ENCODE data around the gene COL8A2.

Gene COL8A2

DNA sequence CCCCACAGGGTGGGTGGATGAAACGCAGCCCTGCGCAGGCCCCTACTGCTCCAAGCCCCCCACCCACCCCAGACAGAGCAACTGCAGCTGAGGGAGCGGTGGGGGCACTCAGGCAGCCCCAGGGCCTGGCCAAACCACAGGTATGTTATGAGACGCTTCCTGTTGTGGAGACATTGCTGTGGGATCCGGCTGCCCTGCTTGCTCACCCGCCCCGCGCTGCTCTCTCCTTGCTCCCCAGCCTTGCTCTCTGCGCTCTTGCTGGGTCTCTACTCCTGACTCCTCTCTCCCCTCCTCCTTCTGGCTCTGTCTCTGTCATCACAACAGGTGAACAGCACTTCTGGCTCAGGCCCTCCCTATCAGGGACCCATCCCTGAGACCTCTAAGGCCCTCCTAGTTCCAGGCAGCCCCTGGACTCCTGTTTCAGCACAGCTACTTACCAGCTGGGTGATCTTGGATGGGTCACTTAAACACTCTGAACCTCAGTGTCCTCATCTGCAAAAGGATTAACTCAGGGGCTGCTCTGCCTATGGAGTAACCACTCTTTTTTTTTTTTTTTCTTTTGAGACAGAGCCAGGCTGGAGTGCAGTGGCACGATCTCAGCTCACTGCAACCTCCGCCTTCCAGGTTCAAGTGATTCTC lies 15.9 kb downstream of the COL8A2 start:
- DNase-seq: peak; percentile 57

DNA sequence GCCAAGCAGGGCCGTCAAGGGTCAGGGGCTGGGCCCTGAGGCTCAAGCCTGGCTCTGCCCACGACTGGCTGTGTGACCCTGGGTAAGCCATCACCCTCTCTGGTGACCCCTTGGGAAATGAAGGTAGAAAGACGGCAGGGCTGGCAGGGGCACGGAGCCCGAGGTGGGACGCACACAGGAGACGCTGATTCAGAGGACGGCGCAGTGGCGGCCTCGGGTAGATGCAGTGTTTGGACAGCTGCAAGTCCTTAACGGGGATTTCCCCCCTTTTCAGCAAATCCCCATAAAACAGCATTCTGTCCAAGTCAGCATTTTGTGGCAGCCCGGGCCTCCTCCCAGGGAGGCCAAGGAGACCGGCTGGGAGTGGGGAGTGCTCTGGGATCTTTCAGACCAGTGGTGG lies 16.7 kb downstream of the COL8A2 start:
- no peak for DNase-seq

DNA sequence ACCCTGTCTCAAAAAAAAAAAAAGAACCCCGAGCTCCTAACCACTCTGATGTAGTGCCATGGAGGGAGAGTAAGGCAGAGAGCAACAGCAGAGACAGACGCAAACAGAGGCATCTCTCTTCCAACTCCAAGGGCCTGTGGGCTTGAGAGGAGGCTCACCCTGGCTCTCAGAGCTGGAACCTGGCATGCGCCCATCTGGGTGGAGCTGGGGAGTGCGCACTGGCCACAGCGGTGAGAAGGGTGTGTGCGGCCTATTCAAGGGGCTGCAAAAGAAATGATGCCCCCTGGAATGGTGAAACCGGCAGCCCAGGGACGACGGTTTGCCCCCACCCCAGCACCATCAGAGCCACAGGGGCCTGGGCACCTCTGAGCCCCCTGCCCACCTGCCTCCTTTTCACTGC lies 17.6 kb downstream of the COL8A2 start:
- no peak for DNase-seq

DNA sequence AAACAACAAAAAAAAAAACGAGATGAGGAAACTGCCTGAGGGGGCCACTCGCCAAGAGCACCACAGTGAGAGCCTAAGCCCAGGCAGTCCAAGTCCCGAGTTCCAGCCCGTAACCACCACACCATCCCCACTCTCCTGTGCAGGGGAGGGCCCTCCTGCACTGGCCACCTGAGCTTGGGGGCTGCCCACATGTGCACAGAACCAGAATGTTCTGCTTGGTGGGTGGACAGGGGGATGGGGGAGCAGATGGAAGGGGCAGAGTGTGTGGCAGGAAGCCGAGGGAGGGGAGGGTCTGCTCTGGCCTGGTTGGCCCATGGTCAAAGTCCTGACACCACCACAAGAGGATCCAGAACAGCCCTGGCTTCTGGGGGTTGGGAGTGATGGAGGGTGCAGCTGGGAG lies 18.8 kb downstream of the COL8A2 start:
- no peak for DNase-seq

DNA sequence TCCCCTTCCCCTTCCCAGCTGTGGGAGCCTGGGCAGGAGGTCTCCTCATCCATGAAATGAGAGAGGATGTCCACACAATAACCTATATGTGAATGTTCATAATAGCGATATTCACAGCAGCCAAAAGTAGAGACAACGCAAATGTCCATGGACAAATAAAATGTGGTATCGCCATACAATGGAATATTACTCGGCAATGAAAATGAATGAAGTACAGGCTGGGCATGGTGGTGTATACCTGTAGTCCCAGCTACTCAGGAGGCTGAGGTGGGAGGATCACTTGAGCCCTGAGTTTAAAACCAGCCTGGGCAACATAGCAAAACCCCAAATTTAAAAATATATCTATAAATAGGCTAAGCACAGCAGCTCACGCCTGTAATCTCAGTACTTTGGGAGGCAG lies 23.5 kb downstream of the COL8A2 start:
- no peak for DNase-seq

DNA sequence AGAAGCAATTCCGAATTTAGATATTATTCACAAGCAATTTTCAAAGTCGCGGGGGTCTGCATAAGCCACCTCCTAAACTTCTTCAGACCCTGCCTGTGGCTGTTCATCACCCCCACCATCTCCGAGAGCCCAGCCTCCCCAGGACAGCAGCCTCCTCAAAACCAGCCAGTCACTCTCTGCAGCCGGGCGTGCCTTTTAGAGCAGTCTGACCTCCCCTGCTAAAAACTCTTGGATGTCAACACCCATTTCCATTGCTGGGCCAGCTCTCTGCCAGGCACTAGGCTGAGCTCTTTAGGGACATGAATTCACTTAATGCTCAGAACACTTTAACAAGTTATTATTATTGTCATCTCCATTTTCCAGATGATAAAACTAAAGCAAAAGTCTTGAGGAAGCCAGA lies 24.6 kb downstream of the COL8A2 start:
- DNase-seq: no peak

DNA sequence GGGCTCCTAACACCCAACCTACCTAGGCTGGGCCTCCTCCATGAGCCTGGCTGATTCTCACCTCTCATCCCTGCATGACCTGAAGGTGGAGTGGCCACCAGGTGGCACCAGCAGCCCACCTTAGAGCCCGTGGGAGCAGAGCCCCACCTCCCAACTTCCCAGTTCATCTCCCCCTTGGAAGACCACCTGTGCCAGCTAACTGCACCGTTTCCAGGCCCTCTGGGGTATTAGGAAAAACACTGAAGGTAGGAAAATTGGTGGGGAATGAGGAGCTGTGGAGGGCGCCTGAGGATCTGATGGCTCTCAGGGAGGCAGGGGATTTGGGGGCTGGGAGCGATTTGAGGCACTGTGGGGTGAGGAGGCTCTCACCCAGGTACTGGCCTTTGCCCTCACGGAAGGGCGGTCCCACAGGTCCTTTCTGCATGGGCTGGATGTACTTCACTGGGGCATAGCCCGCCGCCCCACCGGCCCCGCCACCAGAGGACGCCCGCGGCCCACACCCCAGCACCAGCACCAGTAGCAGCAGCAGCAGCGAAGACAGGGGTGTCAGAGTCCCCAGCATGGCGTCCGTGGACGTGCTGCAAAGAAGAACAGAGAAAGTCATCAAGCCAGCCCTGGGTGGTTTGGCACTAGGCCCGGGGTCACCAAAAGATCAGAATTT lies 25.2 kb downstream of the COL8A2 start:
- DNase-seq: peak; percentile 83

DNA sequence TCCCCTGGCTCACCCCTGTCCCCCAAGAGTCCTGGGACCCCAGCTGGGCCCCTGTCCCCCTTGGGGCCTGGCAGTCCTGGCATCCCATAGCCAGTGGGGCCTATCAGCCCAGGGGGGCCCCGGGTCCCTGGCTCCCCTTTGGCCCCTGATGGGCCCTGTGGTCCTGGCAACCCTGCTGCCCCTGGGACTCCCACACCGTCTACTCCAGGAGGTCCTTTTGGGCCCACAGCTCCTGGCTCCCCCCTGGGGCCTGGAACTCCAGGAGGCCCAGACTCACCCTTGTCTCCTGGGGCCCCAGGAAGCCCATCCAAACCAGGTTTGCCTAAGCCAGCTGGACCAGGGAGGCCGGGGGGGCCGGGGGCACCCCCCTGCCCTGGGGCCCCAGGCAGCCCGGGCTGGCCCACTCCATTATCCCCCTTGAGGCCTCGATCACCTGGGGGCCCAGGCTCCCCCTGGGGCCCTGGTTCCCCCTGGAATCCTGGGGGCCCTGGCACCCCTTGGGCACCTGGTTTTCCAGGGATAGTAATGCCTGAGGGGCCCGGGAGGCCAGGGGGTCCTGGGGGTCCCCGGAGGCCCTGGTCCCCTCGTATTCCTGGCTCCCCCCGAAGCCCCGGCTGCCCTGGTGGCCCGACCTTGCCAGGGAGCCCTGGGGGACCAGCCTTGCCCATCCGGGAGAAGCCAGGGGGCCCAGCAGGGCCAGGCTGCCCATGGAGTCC lies 26.2 kb downstream of the COL8A2 start:
- DNase-seq: no peak

DNA sequence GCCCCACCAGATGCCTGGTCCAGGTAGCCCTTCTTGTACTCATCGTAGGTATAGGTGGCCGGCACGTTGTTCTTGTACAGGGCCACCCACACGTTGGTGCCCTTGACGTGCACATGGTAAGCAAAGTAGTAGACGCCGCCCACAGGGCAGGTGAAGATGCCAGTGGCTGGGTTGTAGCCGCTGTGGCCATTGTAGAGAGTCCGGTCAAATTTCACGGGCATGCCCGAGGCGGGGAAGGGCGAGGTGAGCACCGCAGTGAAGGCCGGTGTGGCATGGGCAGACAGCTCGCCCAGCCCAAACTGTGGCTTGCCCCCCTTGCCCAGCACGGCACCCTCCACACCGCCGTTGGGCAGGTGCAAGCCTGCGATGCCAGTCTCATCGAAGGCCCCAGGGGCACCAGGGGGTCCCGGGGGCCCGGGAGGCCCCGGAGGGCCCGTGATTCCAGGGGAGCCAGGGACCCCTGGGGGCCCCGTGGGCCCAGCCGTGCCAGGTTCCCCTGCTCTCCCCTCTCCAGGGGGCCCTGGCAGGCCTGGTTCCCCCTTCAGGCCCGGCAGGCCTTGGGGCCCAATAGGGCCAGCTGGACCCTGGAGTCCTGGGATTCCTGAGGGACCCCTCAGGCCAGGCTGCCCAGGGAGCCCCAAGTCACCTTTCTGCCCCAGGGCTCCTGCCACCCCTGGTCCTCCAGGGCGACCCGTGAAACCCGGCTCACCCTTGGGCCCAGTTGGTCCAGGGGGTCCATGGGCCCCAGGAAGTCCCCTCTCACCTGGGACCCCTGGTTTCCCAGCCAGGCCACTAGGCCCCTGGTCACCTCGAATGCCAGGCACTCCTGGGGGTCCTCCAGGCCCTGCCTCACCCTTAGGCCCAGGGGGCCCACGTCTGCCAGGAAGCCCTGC lies 27.1 kb downstream of the COL8A2 start:
- DNase-seq: no peak

DNA sequence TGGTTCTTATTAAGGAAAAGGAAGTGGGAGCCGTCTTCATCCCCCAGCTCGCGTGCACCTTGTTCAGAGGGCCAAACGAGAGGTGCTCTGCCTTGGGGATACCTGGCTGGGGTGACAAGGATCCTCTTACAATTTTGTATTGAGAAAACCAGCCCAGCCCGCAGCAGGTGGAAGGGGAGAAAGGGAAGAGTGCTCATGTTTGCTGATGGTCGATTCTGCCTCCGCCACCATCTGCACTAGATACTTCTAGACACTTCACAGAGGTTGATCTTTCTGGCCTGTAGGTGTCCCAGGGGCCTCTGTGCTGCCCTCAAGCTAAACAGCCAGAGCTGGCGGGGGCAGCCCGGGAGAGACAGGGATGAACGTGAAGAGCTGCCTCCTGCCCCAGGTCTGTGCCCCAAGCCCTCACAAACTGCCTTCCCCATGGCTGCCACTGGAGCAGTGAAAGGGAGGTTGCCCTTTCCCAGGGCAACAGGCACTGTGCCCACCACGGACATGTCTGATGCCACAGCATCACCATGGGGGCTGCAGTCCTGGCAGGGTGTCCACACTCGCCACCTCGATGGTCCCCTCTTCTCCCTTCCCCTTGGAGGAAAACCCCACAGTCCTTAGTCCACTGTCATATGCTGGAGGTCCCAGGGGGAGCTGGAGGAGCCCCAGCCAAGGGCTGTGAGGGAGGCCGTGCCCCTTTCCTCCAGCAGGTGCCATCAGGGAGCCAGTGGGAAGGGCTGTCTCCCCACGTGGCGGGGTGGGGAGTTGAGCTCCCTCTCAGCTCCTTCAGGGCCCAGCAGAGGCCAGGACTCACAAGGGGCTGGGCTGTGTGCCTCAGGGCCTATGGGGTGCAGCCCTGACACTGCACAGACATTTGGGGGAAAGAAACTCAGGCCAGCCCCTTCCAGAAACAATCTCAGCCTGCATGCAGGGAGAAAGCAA lies 28.3 kb downstream of the COL8A2 start:
- no peak for DNase-seq

DNA sequence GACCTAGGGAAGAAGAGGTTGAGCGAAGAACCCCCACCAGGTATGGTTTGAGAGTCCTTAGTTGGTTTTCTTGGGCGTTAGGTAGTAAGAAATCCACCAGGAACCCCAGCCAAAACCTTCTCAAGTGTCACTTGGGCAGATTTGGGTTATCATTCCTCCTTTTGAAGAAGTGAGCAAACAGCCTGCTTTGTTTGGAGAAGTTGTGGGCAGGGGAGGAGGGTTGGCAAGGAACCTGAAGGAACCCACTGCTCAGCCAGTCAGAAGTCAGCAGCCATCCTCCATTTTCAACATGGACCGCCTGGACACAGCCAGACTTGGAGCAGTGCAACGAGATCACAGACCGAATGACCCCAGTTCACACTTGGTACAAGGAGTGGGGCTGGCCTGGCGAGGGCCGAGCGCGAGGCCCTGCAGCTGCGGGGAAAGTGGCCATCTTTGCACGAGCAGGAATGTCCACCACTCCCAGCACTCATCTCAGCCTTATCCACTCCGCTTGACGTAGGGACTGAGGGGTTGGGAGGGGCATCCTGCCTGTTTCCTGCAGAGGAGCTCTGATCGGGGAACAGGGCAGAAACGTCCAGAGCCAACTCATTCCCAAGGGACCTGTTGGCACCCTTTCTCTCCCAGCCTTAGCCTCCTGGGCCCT lies 29.1 kb downstream of the COL8A2 start:
- DNase-seq: no peak

DNA sequence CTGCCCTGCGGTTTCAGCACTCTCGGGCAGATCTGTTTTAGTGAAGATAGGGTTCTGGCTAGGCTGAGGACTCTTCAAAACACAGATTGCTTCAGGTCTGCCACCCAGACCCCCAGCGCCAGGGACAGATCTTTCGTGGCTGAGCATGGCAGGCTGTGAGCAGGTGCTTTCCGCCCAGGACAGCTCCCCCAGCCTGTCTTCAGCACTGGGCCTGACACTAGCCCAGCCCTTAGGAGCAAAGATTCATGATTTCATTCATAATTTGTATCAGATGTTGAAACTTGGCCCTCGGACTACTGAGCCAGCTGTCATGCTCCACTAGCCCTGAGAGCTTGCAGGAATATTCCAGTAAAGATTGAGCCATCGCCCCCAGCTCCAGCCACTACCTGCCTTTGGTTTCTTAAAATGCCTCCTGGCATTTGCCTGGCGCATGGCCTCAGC lies 30.4 kb downstream of the COL8A2 start:
- peak; percentile 8 for DNase-seq

DNA sequence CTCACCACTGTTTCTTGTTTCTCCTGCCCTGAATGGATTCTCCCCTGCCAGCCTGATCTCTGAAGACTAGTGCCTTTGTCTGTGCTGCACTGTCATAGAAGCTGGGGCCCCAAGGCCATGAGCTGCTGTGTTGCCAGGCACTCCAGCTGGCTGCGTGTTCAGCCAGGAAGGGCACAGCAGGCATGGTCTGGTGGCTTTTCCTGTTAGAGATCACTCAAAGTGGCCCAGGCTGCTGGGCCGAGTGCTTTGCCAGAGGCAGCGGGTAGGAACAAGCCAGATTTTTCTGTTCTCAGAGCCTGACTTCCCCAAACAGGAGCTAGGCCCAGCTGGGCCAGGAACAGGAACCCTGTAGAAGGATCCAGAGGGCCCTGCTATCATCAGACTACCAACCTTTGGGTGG lies 31.1 kb downstream of the COL8A2 start:
- DNase-seq: peak; percentile 15

DNA sequence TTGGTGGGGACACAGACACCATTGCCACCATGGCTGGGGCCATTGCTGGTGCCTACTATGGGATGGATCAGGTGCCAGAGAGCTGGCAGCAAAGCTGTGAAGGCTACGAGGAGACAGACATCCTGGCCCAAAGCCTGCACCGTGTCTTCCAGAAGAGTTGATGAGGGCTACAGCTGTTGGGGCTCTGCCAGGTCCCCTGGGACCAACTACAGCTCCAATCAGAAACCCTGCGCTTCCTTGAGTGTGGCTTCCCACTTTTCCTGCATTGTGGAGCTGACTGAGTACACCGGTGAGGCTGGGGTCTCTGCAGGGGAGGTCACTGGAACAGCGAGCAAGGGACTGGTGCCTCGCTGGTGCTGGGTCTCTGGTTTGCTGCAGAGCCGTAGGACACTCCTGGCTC lies 31.8 kb downstream of the COL8A2 start:
- DNase-seq: peak; percentile 14

DNA sequence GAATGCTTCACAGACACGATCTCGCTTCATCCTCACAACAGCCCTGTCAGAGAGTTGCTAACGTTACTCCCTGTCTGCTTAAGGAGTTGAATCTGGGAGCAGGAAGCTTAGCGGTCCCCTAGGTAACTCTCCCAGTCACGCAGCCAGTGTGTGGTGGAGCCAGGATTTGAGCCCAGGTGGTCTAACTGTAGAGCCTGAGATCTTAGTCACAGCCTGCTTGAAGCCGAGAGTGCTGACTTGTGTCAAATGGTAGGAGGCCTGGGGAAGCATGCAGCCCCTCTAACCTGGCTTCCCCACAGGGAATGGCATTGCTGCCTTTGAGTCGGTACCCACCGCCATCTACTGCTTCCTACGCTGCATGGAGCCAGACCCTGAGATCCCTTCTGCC lies 32.2 kb downstream of the COL8A2 start:
- peak; percentile 4 for DNase-seq

DNA sequence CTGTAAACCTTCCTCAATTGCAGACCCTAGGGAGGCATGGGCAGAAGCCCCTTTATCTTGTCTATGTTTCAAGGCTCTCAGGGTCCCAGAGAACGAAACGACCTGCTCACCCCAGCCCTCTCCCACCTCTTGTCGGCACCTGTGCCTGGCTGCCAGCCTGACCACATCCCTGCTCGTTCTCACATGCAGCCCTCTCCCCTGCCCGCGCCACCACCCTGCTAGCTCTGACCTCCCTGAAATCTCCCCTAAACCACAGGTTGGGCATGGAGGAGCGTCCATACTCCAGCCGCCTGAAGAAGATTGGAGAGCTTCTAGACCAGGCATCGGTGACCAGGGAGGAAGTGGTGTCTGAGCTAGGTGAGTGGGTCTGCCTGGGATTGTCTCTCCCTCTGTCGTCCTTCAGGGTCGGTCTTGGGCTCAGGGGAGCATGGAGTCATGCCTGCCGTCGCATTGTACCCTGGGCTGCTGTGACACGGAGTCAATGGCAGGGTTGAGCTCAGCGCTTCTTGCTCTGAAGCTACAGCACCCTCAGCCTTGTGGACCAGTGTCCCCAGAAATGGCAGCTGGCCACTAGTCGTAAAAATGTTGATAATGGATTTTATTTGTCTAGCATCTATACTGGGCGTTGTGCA lies 32.7 kb downstream of the COL8A2 start:
- peak; percentile 12 for DNase-seq

DNA sequence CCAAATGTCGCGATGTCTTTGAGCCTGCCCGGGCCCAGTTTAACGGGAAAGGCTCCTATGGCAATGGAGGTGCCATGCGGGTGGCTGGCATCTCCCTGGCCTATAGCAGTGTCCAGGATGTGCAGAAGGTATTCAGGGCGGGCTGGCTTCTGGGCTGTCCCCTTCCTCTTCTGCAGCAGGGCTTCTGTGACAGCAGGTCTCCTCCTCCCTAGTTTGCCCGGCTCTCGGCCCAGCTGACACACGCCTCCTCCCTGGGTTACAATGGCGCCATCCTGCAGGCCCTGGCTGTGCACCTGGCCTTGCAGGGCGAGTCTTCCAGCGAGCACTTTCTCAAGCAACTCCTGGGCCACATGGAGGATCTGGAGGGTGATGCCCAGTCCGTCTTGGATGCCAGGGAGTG lies 33.3 kb downstream of the COL8A2 start:
- DNase-seq: peak; percentile 16

DNA sequence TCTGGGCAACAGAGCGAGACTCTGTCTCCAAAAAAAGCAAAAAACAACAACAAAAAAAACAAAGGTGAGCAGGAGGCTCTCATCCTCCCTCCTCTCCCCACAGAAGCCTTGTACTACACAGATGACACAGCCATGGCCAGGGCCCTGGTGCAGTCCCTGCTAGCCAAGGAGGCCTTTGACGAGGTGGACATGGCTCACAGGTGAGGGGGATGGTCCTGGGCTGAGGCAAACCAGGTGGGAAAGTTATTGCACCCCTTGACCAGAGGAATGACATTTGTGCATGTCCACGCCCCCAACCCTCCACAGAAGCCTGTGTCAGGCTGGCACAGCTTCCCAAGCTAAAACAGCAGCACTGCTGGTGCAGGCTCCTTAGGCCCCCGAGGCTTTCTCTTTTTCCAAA lies 33.9 kb downstream of the COL8A2 start:
- DNase-seq: peak; percentile 16

DNA sequence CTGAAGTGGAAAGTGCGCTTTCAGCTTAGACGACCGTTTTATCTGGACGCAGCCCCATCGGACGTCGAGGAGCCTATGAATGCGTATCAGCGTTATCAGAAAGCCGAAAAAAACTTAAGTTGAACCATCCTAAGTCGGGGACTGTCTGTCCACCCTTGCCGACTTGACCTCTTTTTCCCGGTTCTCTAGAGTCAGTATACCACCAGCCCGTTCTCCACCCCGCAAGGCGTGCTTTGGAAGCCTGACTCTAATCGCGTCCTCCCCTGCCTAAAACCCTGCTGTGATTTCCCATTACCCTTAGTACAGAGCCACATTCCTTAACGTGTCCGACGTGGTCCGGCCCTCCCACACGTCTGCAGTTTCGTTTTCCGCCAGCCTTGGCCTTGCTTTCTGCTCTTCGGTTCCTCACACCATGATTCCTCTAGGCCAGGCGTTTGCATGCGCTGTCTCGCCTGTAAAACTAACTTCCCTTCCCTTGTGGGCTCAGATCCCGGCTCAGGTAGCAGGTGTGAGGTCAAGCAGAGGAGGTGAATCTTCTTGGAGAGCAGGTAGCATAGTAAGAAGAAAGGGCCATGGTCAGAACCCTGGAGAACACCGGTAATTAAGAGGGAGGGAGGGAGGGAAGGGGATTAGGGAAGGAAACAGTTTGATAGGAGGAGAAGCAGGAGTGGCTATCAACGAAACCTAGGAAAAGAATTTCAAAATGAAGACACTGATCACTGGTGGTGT lies 35.5 kb downstream of the COL8A2 start:
- DNase-seq: peak; percentile 16
